GM19468 (cell line): Measurements from ENCODE around the gene AJM1.

Experiments
- ATAC-seq: cut with Tn5 transposase; IDR thresholded peaks from one replicate; pipeline ENCODE4 v1.9.1; 2021; ENCODE audit warnings: mild to moderate bottlenecking, moderate library complexity, moderate number of reproducible peaks; ENCODE audit not compliant: unreplicated experiment; ENCODE audit errors: extremely low read depth

AJM1 gene

DNA sequence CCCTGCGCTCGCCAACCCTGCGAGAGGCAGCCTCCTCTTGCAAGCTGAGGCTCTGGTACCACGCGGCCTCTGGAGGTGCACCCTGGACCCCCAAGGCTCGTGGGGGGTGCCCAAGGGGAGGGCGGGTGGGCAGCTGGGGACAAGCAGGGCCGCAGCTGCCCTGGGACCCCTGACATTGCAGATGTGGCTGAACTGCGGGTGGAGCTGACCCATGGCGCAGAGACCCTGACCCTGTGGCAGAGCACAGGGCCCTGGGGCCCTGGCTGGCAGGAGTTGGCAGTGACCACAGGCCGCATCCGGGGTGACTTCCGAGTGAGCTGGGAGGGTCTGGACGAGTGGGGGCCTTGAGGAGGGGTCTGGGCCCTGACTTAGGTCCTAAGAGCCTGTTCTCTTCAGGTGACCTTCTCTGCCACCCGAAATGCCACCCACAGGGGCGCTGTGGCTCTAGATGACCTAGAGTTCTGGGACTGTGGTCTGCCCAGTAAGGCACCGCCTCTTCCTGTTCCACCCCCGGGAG lies 11.4 kb downstream of the AJM1 start:
- no peak for ATAC-seq

DNA sequence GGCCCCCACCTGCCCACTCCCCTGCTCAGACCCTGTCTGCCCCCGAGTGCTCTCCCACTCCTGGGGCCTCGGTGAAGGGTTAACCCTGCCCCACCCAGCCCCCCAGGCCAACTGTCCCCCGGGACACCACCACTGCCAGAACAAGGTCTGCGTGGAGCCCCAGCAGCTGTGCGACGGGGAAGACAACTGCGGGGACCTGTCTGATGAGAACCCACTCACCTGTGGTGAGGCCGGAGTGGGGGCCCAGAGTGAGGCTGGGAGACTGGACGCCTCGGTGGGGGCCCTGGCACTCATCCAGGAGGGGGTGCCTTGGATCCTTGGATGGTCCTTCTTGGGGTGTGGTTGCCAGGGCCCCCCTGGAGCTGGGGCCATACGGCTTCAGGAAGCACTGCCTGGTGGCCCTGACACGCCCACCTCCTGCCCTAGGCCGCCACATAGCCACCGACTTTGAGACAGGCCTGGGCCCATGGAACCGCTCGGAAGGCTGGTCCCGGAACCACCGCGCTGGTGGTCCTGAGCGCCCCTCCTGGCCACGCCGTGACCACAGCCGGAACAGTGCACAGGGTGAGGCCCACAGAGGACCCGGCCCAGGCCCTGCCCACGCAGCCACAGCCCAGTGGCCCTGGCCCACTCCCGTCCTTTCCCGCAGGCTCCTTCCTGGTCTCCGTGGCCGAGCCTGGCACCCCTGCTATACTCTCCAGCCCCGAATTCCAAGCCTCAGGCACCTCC lies 12.0 kb downstream of the AJM1 start:
- ATAC-seq, result no peak

DNA sequence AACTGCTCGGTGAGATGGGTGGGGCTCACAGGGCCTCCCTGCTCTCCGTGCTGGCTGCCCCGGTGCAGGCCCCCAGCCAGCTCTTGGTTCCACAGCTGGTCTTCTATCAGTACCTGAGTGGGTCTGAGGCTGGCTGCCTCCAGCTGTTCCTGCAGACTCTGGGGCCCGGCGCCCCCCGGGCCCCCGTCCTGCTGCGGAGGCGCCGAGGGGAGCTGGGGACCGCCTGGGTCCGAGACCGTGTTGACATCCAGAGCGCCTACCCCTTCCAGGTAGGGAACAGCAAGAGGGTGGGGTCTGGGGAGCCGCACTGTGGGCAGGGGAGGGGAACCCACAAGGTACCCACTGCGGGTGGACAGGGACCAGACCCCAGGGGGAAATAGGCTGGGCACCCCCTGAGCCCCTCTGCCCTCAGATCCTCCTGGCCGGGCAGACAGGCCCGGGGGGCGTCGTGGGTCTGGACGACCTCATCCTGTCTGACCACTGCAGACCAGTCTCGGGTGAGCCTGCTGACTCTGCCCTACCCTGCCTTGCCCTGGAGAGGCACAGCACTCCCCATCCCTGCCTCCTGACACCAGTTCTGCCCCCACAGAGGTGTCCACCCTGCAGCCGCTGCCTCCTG lies 12.7 kb downstream of the AJM1 start:
- ATAC-seq, result no peak

DNA sequence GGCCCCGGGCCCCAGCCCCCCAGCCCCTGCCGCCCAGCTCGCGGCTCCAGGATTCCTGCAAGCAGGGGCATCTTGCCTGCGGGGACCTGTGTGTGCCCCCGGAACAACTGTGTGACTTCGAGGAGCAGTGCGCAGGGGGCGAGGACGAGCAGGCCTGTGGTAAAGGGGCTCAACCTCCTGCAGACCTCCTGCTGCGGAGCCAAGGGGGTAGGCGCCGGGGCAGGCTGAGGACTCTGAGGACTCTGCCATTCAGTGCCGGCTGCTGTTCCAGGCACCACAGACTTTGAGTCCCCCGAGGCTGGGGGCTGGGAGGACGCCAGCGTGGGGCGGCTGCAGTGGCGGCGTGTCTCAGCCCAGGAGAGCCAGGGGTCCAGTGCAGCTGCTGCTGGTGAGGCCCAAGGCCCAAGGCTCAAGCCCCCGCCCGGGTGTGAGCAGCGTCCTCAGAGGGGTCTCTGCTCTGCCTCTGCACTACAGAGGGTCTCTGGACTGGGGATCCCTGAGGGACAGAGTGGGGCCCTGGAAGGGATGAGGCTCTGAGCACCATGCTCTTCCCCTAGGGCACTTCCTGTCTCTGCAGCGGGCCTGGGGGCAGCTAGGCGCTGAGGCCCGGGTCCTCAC lies 13.3 kb downstream of the AJM1 start:
- no peak for ATAC-seq

DNA sequence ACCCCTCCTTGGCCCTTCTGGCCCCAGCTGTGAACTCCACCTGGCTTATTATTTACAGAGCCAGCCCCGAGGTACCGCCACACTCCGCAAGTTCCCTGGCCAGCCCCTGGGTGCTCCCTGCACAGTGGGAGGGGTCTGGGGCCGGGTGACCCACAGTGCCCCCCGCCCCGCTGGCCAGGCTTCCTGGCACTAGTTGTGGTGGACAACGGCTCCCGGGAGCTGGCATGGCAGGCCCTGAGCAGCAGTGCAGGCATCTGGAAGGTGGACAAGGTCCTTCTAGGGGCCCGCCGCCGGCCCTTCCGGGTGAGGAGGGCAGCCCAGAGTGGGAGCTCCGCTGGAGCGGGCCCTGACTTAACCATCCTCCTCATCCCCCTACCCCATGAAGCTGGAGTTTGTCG lies 13.8 kb downstream of the AJM1 start:
- no peak for ATAC-seq

DNA sequence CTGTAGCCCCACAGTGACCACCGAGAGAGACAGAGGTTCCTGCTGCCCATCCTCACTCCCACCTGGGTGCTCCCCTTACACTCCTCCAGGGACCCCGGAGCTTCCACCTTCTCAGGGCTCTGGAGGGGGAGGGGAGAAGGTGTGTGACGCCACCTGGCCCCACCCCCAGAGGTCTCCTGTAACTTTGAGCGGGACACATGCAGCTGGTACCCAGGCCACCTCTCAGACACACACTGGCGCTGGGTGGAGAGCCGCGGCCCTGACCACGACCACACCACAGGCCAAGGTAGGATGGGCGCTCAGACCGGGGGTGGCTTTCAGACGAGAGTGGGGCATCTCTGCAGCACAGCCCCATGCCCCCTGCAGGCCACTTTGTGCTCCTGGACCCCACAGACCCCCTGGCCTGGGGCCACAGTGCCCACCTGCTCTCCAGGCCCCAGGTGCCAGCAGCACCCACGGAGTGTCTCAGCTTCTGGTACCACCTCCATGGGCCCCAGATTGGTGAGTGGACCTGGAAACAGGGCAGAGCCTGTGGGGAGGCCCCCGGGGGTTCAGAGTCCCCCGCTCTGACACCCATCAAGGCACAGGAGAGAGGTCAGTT lies 14.4 kb downstream of the AJM1 start:
- no peak for ATAC-seq

DNA sequence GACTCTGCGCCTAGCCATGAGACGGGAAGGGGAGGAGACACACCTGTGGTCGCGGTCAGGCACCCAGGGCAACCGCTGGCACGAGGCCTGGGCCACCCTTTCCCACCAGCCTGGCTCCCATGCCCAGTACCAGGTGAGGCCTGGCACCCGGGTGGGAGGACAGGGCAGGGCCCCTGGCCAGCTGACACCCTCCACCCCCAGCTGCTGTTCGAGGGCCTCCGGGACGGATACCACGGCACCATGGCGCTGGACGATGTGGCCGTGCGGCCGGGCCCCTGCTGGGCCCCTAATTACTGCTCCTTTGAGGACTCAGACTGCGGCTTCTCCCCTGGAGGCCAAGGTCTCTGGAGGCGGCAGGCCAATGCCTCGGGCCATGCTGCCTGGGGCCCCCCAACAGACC lies 14.9 kb downstream of the AJM1 start:
- ATAC-seq, result no peak

DNA sequence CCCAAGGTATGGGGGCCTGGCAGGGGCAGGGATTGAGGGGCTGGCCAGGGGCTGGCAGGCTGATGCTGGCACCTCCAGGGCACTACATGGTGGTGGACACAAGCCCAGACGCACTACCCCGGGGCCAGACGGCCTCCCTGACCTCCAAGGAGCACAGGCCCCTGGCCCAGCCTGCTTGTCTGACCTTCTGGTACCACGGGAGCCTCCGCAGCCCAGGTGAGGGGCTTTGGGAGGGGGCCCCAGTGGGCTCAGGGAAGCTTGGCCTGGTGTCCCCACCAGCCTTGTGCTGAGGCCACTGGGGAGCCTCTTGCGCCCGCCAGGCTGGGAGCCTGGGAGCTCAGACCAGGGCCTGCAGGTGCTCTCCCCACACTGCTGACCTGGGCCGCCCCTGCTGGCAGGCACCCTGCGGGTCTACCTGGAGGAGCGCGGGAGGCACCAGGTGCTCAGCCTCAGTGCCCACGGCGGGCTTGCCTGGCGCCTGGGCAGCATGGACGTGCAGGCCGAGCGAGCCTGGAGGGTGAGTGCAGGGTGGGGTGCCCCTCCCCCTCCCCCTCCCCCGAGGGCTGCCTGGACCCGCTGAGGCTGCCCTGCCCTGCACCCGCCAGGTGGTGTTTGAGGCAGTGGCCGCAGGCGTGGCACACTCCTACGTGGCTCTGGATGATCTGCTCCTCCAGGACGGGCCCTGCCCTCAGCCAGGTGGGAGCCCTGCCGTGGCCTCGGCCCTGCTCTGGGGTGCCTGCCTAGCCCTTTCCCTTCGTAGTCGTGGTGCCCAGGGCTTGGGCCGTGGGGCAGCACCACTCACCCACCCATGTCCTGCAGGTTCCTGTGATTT lies 15.5 kb downstream of the AJM1 start:
- no peak for ATAC-seq

DNA sequence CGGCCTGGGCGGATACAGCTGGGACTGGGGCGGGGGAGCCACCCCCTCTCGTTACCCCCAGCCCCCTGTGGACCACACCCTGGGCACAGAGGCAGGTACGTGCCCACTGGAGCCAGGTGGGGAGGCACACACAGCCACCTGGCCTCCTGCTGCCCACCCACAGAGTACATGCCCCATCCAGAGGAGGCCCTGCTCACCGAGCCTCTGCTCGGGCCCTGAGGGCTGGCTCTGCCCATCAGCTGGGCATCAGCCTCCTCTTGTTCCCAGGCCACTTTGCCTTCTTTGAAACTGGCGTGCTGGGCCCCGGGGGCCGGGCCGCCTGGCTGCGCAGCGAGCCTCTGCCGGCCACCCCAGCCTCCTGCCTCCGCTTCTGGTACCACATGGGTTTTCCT lies 16.2 kb downstream of the AJM1 start:
- ATAC-seq, result no peak

DNA sequence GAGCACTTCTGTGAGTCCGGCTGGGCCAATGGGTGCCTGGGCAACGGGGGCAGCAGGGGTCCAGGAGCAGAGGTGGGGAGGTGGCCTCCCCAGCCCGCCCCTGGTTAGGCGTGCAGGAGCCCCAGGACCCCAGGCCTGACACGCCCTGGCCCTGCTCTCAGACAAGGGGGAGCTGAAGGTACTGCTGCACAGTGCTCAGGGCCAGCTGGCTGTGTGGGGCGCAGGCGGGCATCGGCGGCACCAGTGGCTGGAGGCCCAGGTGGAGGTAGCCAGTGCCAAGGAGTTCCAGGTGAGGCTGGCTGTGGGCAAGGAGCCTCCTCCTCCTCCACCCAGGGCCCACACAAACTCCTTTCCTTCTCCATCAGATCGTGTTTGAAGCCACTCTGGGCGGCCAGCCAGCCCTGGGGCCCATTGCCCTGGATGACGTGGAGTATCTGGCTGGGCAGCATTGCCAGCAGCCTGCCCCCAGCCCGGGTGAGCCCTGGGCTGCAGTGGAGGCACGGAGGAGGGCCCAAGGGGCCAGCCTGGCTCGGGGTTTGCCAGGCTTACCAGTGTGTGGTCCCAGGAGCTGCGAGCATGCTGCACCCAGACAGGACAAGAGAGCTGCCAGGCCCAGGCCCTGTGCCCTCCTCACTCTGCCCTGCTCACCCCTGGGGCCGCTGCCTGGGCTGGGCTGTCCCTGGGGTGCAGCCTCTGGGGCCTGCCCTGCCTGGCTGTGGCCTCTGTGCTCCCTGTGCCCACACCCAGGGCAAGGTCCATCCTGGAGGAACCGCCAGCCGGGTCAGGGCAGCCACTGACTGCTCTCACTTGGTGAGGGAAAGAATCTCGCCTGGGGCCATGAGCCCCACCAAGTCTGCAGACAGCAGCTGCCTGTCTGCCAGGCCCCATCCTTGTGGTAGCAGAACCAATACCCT lies 16.8 kb downstream of the AJM1 start:
- no peak for ATAC-seq

DNA sequence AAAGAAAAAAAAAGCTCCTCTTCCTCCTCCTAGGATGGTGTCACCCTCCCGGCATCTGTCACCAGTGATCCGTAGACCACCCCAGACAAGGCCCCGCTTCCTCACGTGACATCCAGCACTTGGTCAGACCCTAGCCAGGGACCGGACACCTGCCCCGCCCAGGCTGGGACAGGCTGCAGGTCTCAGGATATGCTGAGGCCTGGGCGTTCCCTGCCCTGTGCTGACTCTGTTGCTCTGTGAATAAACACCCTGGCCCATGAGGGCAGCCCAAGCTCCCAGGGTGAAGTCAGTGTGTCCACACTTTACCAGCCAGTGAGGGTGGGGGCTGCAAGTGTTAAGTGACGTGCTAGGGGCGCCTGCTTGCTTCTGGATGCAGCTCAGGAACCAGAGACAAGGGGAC lies 18.3 kb downstream of the AJM1 start:
- no peak for ATAC-seq

DNA sequence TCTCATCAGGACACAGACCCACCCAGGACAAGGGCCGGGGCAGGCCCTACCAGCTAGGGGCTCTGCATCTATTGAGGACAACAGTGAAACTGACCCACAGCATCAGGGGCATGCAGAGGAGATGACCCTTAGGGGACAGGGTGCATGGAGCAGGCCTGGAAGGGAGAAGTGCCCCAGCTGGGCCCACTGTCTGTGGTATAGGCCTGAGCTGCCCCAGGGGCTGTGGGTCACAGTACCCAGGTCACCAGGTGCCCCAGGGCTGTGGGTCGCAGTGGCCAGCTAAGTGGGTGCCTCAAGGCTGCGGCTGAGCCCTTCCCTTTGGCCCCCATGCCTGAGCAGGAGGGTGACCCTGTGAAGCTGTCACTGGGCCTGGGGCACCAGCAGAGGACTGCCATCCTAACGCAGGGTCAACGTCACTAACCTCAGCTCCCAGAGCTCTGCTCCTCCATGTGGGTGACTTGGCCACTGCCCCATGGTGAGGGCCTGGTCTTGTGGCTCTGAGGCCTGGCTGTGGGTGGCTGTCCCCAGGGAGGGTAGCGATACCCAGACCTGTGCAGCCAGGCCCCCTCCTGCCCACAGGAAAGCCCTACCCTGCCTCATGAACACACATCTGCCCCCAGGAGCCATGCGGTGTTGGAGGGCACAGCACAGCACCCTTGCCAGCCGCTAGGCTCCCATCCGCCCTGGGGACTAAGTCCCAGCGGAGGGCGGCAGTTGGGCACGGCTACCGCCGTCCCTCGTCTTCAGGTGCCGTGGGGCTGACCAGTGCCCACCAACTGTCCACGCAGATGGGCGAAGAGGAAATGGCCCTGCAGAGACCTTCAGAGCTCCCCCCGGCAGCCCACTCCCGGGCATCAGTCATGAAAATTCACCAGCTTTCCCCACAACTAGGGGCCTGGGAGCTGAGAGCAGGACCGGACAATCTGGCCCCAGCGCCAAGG lies 18.9 kb downstream of the AJM1 start:
- ATAC-seq, result no peak

DNA sequence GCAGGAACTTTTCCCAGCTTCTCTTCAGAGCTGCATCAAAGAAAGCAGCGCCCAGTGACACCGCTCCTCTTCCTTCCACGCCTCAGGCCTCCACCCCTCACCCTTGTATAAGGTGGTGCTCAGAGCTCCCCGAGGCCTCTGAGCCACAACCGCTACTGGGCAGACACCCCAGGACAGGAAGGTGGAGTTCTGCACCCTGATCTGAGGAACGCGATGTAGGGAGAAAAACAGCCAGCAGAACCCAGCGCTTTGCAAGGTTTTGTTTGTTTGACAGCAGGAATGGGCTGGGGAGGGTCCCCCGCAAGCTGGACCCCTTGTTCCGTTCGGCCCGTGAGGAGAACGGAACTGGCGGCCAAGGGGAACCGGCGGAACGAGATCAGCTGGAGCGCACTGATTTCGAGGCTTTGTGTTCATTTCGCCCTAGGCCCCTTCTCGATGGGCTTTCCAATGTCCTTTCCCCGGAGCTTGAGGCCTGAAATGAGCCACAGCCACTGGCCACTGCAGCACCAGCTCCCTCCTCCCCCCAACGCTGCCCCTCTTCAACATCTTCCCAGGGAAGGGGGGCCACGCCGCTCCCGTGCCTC lies 19.7 kb downstream of the AJM1 start:
- ATAC-seq, result no peak

DNA sequence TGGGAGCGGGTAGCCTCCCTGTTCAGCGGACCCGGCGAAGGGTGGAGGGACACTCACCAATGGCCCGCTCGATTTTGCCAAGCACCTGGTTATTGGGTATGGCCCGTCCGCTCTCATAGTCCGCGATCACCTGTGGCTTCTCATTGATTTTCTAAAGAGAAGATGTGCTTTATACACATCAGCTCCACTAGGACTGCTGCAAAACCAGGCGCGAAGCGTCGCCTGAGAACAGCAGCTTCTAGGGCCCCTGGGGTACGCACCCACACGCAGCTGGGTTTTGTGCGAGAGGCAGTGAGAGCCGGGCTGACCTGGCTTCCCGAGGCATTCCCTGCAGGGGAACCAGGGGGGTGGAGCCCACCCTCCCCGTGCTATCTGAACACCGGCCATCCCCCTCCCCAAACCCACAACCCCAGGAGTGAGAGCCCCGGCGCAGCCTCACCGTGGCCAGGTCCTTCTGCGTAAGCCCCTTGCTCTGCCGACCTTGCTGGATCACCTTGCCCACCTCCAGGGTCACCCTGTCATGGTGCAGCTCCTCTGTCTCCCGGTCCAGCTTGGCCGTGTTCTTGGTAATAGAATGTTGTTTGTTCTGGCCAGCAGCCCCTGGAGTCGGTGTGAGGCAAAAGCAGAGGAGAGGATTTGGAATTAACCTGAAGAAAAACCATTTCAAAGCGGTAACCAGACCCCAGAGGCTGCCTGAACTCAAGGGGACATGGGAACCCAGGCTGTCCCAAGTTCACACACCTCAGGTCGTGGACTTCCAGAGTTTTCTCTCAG lies 20.8 kb downstream of the AJM1 start:
- ATAC-seq, result no peak

DNA sequence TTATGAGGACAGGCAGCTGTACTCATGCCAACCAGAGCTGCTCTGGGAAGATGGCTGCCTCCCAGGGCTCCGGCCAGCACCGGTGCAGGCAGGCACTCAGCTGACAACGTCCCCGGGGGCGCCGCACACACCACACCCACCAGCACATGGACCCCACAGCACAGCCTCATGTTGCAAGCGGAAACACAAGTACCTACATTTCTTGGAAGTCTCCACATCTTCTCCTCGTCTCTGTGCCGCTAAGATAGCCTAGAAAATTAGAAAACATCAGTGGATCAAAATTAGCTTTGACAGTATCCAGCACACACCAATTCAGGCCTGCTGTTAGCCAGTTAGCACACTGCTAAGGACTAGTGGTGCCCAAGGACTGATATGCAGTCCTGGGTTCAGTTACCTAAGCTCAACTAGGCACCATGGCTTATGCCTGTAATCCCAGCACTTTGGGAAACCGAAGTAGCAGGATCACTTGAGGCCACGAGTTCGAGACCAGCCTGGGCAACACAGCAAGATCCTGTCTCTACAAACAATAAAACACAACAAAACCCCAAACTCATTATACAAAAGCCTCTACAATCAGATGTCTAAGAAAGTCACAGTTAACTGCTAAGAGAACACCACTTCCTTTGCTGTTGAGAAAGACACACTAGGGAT lies 21.5 kb downstream of the AJM1 start:
- no peak for ATAC-seq

DNA sequence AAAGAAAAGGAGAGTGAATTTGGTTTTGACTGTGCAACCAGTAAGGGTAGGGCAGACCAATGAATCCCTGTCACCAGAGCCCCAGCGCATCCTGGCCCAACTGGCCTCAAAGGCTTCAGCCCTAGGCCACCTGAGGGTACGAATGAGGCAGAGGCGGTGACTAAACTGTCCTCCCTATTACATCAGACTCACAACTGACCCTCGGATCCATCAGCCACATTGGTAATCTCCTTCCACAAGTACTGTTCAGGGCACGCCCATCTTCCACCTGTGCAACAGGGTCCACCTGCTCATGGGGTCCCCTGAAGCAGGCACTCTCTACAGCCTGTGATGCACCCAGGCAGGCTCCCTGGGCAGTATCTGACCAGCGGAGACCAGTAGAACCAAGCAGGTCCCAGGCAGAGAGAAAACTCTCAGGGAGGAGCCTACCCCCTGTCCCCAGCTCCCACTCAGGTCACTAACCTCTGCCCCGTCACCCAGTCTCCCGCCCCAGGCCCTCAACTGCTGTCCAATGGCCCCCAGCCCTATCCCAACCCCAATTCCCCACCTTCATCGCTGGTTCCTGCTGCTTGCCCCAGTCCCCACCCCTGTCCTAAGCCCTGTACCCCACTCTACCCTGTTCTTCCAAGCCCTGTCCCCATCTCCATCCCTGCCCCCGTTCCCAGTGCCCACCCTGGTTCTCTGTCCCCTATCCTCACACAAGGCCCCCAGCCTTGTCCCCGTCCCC lies 22.9 kb downstream of the AJM1 start:
- no peak for ATAC-seq
